ENCODE results near the gene KCNV2. TPM values are rescaled to one million over a fixed set of nuclear protein-coding genes. Genes with fewer than 3 reads are reported as not detected.
A peak's percentile ranks its signal among the peaks of the same experiment; 100 is the strongest.

Gene KCNV2
- total RNA-seq, 1 donor from 2014 or later, result not detected

GRCh38 chr9:2711716-2712115 lies 5.6 kb upstream of the KCNV2 start:
- intact Hi-C loops (cut with DNase I), result no loop called here
- DNase-seq (ENCODE audit: missing footprints), result no peak
- ATAC-seq, result no peak

- DNase-seq (ENCODE audit: missing footprints), result peak; percentile 56
- no peak for ATAC-seq
- intact Hi-C loops (cut with DNase I), result no loop called here
Measured at GRCh38 chr9:2718001-2718697, 839 bp downstream of the KCNV2 start.

DNA sequence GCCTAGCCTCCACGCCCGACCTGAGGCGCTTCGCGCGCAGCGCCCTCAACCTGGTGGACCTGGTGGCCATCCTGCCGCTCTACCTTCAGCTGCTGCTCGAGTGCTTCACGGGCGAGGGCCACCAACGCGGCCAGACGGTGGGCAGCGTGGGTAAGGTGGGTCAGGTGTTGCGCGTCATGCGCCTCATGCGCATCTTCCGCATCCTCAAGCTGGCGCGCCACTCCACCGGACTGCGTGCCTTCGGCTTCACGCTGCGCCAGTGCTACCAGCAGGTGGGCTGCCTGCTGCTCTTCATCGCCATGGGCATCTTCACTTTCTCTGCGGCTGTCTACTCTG lies 1.4 kb downstream of the KCNV2 start:
- ATAC-seq (no peak), DNase-seq (ENCODE audit: missing footprints) (no peak)
- intact Hi-C loops (cut with DNase I), result no loop called here

- ATAC-seq, result no peak
- DNase-seq (ENCODE audit: missing footprints), result no peak
- intact Hi-C loops (cut with DNase I), result loop anchor here (10.0 kb wide), 1 partner anchor 395 kb away; no protein-coding TSS in a partner anchor
Measured at GRCh38 chr9:2720179-2720654, 2.9 kb downstream of the KCNV2 start.

GRCh38 chr9:2722715-2723114 lies 5.4 kb downstream of the KCNV2 start:
- intact Hi-C loops (cut with DNase I), result loop anchor here (10.0 kb wide), 1 partner anchor 398 kb away; no protein-coding TSS in a partner anchor
- ATAC-seq, result no peak
- no peak for DNase-seq (ENCODE audit: missing footprints)

GRCh38 chr9:2723376-2724065 lies 6.2 kb downstream of the KCNV2 start:
- intact Hi-C loops (cut with DNase I), result loop anchor here (10.0 kb wide), 1 partner anchor 399 kb away; no protein-coding TSS in a partner anchor
- DNase-seq (ENCODE audit: missing footprints), result no peak
- no peak for ATAC-seq

DNA sequence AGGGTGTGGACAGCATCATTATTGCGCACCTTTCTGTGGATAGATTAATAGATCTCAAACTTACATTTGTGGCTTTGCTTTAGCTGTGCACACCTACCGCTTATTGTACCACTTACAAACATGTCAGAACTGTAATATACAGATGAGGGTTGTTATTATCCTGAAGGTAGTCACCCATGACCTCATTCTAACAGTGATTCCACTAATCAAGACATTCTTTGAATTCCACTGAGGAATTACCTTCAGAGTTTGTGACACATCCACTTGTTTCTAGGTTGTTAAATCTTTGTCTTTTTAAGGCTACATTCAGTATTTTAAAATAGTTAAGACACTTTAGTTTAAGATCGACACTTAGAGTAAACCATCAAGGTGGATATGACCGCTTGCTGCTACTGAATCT lies 7.8 kb downstream of the KCNV2 start:
- no peak for DNase-seq (ENCODE audit: missing footprints)
- intact Hi-C loops (cut with DNase I), result loop anchor here (5.0 to 10.0 kb wide), 4 partner anchors 103 to 593 kb away; partner anchors contain the start of gene VLDLR

DNA sequence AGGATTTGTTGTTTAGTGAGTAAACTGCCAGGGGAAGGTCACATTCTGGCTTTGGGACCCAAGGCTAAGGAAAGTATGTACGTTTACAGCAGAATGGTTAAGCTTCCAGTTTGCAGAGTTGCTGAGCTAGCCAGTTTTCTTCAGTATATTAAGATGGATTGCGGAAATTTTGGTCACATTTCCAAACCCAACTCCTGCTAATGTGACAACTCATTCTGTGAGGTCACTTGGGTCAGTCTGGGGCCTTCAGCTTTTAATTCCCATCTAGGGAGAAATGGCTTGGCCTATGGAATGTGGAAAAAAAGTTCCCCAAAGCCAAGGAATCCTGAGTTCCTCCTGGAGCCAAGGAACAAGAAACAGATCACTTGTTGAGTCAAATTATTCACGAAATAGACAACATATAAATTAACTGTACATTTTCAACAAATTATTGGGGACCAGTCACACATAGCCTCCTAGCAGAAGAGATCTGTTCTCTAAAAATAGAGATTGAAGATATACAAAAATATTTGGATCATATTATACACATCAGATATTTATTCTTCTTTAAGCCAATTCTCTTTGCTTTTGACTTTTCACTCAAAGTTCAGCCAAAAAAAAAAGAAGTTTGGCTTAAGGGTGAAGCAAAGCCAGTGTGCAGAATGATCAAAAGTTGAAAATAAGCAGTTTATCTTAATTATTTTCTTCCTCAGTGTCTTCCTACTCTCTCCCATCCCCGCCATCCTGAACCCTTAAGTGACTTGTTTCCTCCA lies 8.8 kb downstream of the KCNV2 start:
- intact Hi-C loops (cut with DNase I), result loop anchor here (2.0 to 10.0 kb wide), 5 partner anchors 69 to 594 kb away; partner anchors contain the start of gene VLDLR
- no peak for DNase-seq (ENCODE audit: missing footprints)
- no peak for ATAC-seq

More for the DNA sequence above, 7.8 kb downstream of the KCNV2 start:
- no peak for ATAC-seq

- ATAC-seq (no peak), DNase-seq (ENCODE audit: missing footprints) (no peak)
- intact Hi-C loops (cut with DNase I), result loop anchor here (2.0 to 10.0 kb wide), 5 partner anchors 70 to 594 kb away; partner anchors contain the start of gene VLDLR
Measured at GRCh38 chr9:2726650-2727340, 9.5 kb downstream of the KCNV2 start.

GRCh38 chr9:2727374-2727773 lies 10.1 kb downstream of the KCNV2 start:
- DNase-seq (ENCODE audit: missing footprints) (no peak), ATAC-seq (no peak)
- intact Hi-C loops (cut with DNase I), result loop anchor here (2.0 to 10.0 kb wide), 5 partner anchors 71 to 595 kb away; partner anchors contain the start of gene VLDLR

GRCh38 chr9:2727966-2728613 lies 10.8 kb downstream of the KCNV2 start:
- peak; percentile 82 for ATAC-seq
- no peak for DNase-seq (ENCODE audit: missing footprints)

DNA sequence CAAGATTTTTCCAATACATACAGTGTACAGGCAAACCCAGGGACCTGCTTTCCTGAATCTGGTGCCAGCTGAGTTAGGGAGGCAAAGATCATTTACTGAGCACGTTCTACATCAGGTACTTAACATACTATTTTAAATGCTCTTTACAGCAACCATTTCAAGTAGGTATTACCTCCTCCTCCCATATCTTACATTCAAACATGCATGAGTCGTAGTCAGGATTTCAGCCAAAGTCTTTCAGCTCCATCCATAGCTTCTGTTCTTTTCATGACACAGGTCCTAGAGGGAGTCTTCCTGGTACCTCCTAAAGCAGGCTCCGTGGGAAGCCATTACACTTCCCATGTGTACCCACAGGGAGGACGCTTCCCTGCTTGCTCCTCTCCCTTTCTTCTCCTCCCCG lies 11.7 kb downstream of the KCNV2 start:
- DNase-seq (ENCODE audit: missing footprints) (no peak), ATAC-seq (no peak)
- intact Hi-C loops (cut with DNase I), result loop anchor here (5.0 to 10.0 kb wide), 4 partner anchors 107 to 597 kb away; partner anchors contain the start of gene VLDLR

More at GRCh38 chr9:2727966-2728613, 10.8 kb downstream of the KCNV2 start:
- intact Hi-C loops (cut with DNase I), result loop anchor here (2.0 to 10.0 kb wide), 5 partner anchors 71 to 596 kb away; partner anchors contain the start of gene VLDLR

DNA sequence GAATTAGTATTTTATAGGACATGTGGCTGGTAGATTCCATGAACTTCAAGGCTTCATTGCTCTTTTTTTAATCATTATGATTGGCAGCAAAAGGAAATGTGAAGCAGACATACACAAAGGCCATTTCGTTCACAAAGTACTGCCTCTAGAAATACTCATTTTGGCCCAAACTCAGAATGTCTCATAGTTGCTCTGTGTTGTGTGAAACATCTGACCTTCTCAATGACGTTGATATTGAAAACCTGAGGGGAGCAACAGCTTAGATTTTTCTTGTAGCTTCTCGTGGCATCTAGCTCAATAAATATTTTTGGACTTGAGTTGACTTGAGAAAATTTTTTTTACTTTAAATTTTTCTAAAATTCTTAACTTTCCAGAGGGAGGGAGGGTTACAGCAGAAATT lies 12.4 kb downstream of the KCNV2 start:
- DNase-seq (ENCODE audit: missing footprints) (no peak), ATAC-seq (no peak)
- intact Hi-C loops (cut with DNase I), result loop anchor here (5.0 to 10.0 kb wide), 5 partner anchors 107 to 597 kb away; partner anchors contain the start of gene VLDLR

DNA sequence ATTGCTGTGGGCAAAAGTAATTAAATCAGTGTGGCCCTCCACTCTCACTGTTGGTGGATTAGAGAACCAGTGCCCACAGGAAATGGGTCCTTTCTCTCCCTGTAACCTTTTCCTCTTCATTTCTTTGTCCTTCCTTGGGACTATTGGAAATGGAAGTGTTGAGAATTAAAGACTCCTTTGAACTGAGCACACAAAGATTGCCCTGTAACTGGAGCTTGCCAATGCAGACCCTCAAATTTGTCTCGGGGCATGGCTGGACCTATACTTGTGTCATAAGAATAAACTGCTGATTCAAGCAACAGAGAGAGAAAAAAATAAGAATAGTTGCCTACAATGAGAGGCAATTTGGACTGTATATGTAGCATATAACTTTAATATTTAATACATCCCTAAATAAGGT lies 13.7 kb downstream of the KCNV2 start:
- ATAC-seq, result no peak
- no peak for DNase-seq (ENCODE audit: missing footprints)
- intact Hi-C loops (cut with DNase I), result loop anchor here (10.0 kb wide), 1 partner anchor 496 kb away; no protein-coding TSS in a partner anchor

GRCh38 chr9:2732492-2732891 lies 15.2 kb downstream of the KCNV2 start:
- intact Hi-C loops (cut with DNase I), result loop anchor here (10.0 kb wide), 1 partner anchor 498 kb away; no protein-coding TSS in a partner anchor
- ATAC-seq, result no peak
- DNase-seq (ENCODE audit: missing footprints), result no peak

- no peak for ATAC-seq
- no peak for DNase-seq (ENCODE audit: missing footprints)
- intact Hi-C loops (cut with DNase I), result loop anchor here (10.0 kb wide), 1 partner anchor 54 kb away; no protein-coding TSS in a partner anchor
Measured at GRCh38 chr9:2740616-2741015, 23.3 kb downstream of the KCNV2 start.

DNA sequence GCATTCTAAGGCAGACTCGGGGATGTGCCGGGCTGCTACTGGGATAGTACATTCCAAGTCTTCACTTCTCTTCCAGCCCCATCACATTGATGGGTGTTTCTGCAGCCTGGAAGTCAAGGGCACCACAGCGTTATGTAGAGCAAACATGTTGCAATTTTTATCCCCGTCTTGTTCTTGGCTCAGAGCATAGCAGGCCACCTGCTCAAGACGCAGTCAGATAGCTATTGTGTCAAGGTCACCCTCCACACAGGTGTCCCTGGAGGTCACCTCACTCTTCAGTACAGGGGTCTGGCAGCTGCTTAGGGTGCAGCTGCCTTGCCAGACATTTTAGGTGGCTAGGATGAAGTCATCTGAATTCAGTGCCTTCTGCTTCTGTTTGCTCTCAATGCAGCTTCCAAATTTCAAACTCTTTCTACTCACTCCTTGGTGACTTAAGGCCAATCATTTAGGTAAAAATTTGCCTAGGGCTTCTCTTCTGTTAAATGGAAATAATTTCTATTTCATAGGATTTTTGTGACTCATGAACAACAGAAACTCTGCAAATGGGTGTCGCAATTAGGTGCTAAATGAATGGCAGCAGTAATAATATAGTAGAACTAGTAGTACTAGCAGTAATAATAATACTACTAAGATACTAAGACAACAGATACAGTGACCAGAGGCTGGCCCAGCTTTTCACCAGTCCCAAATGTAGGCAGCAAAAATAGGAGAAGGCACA lies 24.3 kb downstream of the KCNV2 start:
- no peak for ATAC-seq

More for the DNA sequence above, 24.3 kb downstream of the KCNV2 start:
- no peak for DNase-seq (ENCODE audit: missing footprints)
- intact Hi-C loops (cut with DNase I), result loop anchor here (10.0 kb wide), 1 partner anchor 53 kb away; no protein-coding TSS in a partner anchor

Data from Right ventricle myocardium inferior (tissue), 1 donor.